SKM-1 (cell line): Measurements from ENCODE around the gene ANKMY2.
"Not testable (repeated sequence)": the region's sequence is repeated elsewhere in the genome, so short reads cannot be mapped to it uniquely, and the experiment has no call there.

Experiments used
- DNase-seq: peaks from one replicate; lab custom pipeline; 2025; ENCODE audit not compliant: unreplicated experiment; lab: John Stamatoyannopoulos, UW

The ANKMY2 gene

GRCh38 chr7:16627236-16627635 lies 18.3 kb downstream of the ANKMY2 start:
- no peak for DNase-seq

- no peak for DNase-seq
These were observed 19.2 kb downstream of the ANKMY2 start for GRCh38 chr7:16626388-16626787.

- no peak for DNase-seq
These were observed 25.6 kb downstream of the ANKMY2 start for GRCh38 chr7:16619979-16620408.

GRCh38 chr7:16616542-16616941 lies 29.0 kb downstream of the ANKMY2 start:
- no peak for DNase-seq

GRCh38 chr7:16616122-16616521 lies 29.4 kb downstream of the ANKMY2 start:
- DNase-seq = no peak

- no peak for DNase-seq
These were observed 30.3 kb downstream of the ANKMY2 start for GRCh38 chr7:16615228-16615627.

GRCh38 chr7:16611711-16612110 lies 33.8 kb downstream of the ANKMY2 start:
- DNase-seq = no peak

GRCh38 chr7:16609842-16610450 lies 35.6 kb downstream of the ANKMY2 start:
- no peak for DNase-seq

- no peak for DNase-seq
These were observed 38.9 kb downstream of the ANKMY2 start for GRCh38 chr7:16606704-16607103.

- DNase-seq = no peak
These were observed 41.5 kb downstream of the ANKMY2 start for GRCh38 chr7:16604054-16604453.

DNA sequence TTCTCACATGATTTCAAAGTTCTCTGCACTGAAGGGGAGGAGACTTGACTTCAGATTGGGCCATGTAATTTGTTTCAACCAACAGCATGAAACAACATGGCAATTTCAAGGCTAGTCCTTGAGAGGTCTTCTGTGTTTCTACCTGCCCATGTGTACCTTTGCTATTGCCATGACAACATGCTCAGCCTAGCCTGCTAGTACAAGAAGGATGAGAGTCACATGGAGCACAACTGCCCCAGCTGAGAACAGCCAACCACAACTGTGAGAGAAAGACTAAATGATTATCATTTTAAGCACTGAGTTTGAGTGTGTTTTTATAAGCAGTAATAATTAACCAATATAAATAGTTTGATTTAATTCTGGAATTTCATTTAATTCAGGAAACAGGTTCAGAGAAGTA lies 41.9 kb downstream of the ANKMY2 start:
- DNase-seq = no peak

GRCh38 chr7:16599860-16600259 lies 45.7 kb downstream of the ANKMY2 start:
- DNase-seq = no peak

- no peak for DNase-seq
These were observed 47.5 kb downstream of the ANKMY2 start for GRCh38 chr7:16598015-16598414.

DNA sequence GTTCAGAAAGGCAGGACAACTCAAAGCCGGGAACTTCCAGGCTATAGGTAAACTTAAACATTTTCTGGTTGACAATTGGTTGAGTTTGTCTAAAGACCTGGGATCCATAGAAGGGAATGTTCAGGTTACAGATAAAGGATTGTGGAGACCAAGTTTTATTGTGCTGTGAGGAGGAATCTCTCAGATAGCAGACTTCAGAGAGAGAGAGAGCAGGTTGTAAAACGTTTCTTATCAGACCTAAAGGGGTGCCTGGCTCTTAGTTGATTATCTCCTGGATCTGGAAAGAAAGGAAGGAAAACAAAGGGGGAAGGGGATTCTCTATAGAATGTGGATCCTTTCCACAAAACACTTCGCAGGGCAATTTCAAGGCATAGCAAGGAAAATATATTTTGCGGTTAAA lies 50.0 kb downstream of the ANKMY2 start:
- DNase-seq = not testable (repeated sequence)

GRCh38 chr7:16594676-16595075 lies 50.9 kb downstream of the ANKMY2 start:
- no peak for DNase-seq

GRCh38 chr7:16594061-16594460 lies 51.5 kb downstream of the ANKMY2 start:
- DNase-seq = no peak

- no peak for DNase-seq
These were observed 53.2 kb downstream of the ANKMY2 start for GRCh38 chr7:16592395-16592794.

GRCh38 chr7:16590424-16590823 lies 55.1 kb downstream of the ANKMY2 start:
- no peak for DNase-seq

- no peak for DNase-seq
These were observed 55.7 kb downstream of the ANKMY2 start for GRCh38 chr7:16589881-16590280.

GRCh38 chr7:16587790-16588189 lies 57.8 kb downstream of the ANKMY2 start:
- no peak for DNase-seq

GRCh38 chr7:16587129-16587528 lies 58.4 kb downstream of the ANKMY2 start:
- DNase-seq = no peak

DNA sequence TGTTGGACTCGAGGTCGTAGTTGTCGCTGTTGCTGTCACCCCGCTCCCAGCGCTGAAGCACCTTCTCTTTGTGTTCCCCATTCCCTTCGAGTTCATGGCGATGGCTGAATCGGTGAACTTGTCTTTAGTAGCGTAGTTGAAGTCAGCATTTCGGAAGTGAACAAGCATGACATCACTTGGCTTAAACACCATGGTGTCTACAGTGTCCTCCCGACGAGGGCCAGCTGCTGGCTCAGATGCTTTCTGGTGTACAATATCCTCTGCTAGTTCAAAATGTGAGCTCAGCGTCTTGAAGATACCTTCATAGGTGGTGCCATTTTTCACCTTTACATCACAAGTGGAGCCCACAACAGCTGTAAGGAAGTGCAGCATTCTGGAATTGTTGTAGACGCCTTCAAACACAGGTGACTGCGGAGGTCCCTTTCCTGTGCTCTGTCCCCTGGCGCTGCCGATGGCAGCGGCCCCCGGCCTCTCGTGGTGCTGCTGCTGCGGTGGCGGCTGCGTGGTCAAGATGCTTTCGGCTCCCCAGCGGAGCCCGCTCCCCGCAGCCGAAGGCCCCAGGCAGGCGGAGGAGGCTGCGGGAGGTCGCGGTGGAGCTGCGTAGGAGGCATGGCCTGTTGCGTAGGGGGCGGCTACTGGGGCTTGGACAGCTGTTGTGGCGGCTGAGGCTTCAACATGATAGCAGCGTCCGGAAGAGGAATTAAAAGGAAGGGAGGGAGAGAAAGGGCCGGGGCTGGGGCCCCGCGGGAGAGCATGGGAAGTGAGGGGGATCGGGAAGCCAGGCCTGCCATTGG lies 59.3 kb downstream of the ANKMY2 start:
- DNase-seq = no peak

GRCh38 chr7:16585540-16585939 lies 60.0 kb downstream of the ANKMY2 start:
- no peak for DNase-seq
